HG02885 (cell line): ENCODE data around the gene NIPAL3.

Experiments
- ATAC-seq: cut with Tn5 transposase; IDR thresholded peaks from one replicate; pipeline ENCODE4 v1.9.1; 2021; ENCODE audit warnings: mild to moderate bottlenecking; ENCODE audit not compliant: unreplicated experiment, poor library complexity

NIPAL3 gene

GRCh38 chr1:24415334-24415909 is at the start of gene NIPAL3:
Gene NIPAL3, plus strand, starts transcription at chr1:24415802. Its CDS starts 3,746 bp downstream, at chr1:24419548.
- ATAC-seq = peak; percentile 89

GRCh38 chr1:24366707-24367106 is 48.9 kb upstream of the NIPAL3 start:
- ATAC-seq = no peak

GRCh38 chr1:24369199-24369598 is 46.4 kb upstream of the NIPAL3 start:
- no peak for ATAC-seq

GRCh38 chr1:24369801-24370200 is 45.8 kb upstream of the NIPAL3 start:
- ATAC-seq = no peak

GRCh38 chr1:24373044-24373443 is 42.6 kb upstream of the NIPAL3 start:
- ATAC-seq = no peak

GRCh38 chr1:24373710-24374109 is 41.9 kb upstream of the NIPAL3 start:
- no peak for ATAC-seq

GRCh38 chr1:24374891-24375786 is 40.5 kb upstream of the NIPAL3 start:
- no peak for ATAC-seq

- ATAC-seq = no peak
These were observed 35.8 kb upstream of the NIPAL3 start for GRCh38 chr1:24379733-24380315.

GRCh38 chr1:24380508-24380907 is 35.1 kb upstream of the NIPAL3 start:
- no peak for ATAC-seq

- no peak for ATAC-seq
These were observed 34.3 kb upstream of the NIPAL3 start for GRCh38 chr1:24381256-24381655.

- no peak for ATAC-seq
These were observed 33.4 kb upstream of the NIPAL3 start for GRCh38 chr1:24382165-24382577.

- ATAC-seq = no peak
These were observed 32.1 kb upstream of the NIPAL3 start for GRCh38 chr1:24383381-24383940.

GRCh38 chr1:24384251-24385090 is 31.1 kb upstream of the NIPAL3 start:
- ATAC-seq = peak; percentile 64

GRCh38 chr1:24385160-24385940 is 30.3 kb upstream of the NIPAL3 start:
- ATAC-seq = no peak

- ATAC-seq = no peak
These were observed 29.4 kb upstream of the NIPAL3 start for GRCh38 chr1:24386241-24386640.

GRCh38 chr1:24386931-24387330 is 28.7 kb upstream of the NIPAL3 start:
- ATAC-seq = no peak

- no peak for ATAC-seq
These were observed 27.9 kb upstream of the NIPAL3 start for GRCh38 chr1:24387636-24388175.

- ATAC-seq = no peak
These were observed 27.2 kb upstream of the NIPAL3 start for GRCh38 chr1:24388331-24388885.

GRCh38 chr1:24389231-24389678 is 26.3 kb upstream of the NIPAL3 start:
- ATAC-seq = no peak
